Endothelial cell of umbilical vein (primary cell): ENCODE data around the gene XKR8.

ENCODE experiments used
- CTCF ChIP-seq, 2 donors: IDR thresholded peaks; 1 replicate in 1 of 2; 2 replicates in 1 of 2; pipeline ENCODE4 v1.5.1; 2011; ENCODE audit warnings: low read length in 2 of 2, mild to moderate bottlenecking in 2 of 2, moderate library complexity in 2 of 2, control low read depth in 1 of 2, inconsistent platforms in 1 of 2, low read depth in 1 of 2; ENCODE audit not compliant: insufficient read depth in 1 of 2; ENCODE audit errors: extremely low read depth in 1 of 2
- EZH2 ChIP-seq: IDR thresholded peaks from 2 replicates; pipeline ENCODE4 v1.6.1; 2012; ENCODE audit warnings: borderline replicate concordance, low read depth, mild to moderate bottlenecking, moderate library complexity, low read length, inconsistent platforms; ENCODE audit not compliant: severe bottlenecking
- MYC ChIP-seq: IDR thresholded peaks from one replicate; pipeline ENCODE4 v1.6.1; 2011; ENCODE audit warnings: mild to moderate bottlenecking, low read depth, low read length
- POLR2A ChIP-seq: IDR thresholded peaks from 2 replicates; pipeline ENCODE4 v1.6.1; 2012; ENCODE audit warnings: low read depth, mild to moderate bottlenecking, control low read depth, low read length
- POLR2AphosphoS5 ChIP-seq: IDR thresholded peaks from 2 replicates; pipeline ENCODE4 v1.6.1; 2012; ENCODE audit warnings: low read depth, mild to moderate bottlenecking, control low read depth, low read length, moderate library complexity; ENCODE audit not compliant: insufficient read depth

GRCh38 chr1:27940297-27940696 is 19.5 kb upstream of the XKR8 start:
- peak; percentile 34 to 44 for TF ChIP-seq CTCF (IDR thresholded peaks at IDR 0.05; ENCODE audit: extremely low read depth in 1 of 2, insufficient read depth in 1 of 2, low read depth in 1 of 2, low read length in 2 of 2)
- TF ChIP-seq POLR2A, result no peak
- TF ChIP-seq POLR2AphosphoS5, result no peak
- TF ChIP-seq EZH2, result no peak
- no peak for TF ChIP-seq MYC
